ENCODE results near the gene WFDC10B. TPM values are rescaled to one million over a fixed set of nuclear protein-coding genes. Genes with fewer than 3 reads are reported as not detected.
"Not testable (repeated sequence)": the region's sequence is repeated elsewhere in the genome, so short reads cannot be mapped to it uniquely, and the experiment has no call there.

WFDC10B gene
- total RNA-seq, 2 experiments from 2014 or later = not detected

DNA sequence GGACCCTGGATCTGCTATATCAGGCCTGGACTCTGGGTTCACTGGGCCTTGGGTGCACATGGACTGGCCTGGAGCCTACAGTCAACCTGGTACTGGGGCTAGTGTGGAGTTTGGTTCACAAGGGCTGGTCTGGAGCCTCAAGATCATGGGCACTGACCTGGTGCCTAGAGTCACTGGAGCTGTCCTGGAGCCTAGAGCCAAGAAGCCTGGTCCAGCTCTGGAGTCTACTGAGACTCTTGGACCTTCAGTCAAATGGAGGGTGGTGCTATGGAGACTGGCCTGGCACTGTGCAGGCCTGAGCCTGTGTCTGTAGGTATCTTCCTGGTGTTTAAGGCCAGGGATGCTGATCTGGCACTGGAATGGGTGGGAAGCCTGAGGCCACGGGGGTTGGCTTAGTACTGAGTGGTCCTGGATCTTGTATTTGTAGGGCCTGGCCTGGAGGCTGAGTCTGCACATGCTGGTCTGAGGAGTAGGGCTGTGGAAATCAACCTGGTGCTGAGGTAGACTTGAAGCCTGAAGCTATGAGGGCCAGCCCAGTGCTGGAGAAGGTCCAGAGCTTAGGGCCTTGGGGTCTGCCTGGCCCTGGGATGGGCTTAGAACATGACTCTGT, 57.3 kb downstream of the WFDC10B start:
- peaks cover 7% of the 10 kb centered on the region for H3K27me3 Mint-ChIP-seq
- no peak overlapping the region for H3K4me3 Mint-ChIP-seq
- ChIA-PET POLR2A (no interaction called here), CTCF (interaction anchor here (1.3 kb wide), 1 partner anchor 19 kb away, joined by 8 read pairs; the partner anchor contains the start of gene WFDC10A)
- H3K9me3 Mint-ChIP-seq (ENCODE audit: low read depth) = no peaks in the 10 kb centered on the region
- DNase-seq (no peak), ATAC-seq (no peak)
- no peaks in the 10 kb centered on the region for H3K4me1 Mint-ChIP-seq
- no peaks in the 10 kb centered on the region for H3K36me3 Mint-ChIP-seq (ENCODE audit: low read depth)
- no peak overlapping the region for H3K27ac Mint-ChIP-seq
- intact Hi-C loops (cut with DNase I, micrococcal nuclease) = no loop called here

DNA sequence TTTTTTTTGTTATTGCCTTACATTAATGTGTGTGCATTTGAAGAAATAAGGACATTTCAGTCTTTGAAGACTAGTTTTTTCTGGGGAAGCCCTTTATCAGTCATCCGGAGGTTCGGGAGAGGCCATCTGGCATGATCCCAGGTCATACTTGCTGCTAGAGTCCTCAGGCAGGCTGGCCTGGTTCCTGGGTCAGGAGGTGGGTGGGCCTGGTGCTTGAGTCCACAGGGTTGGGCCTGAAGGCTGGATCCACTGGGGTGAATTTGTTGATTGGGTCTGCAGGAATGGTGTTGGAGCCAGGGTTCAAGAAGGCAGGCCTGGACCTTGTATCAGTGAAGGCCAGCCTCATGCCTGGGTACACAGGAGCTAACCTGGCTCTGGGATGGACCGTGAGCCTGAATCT, 57.9 kb downstream of the WFDC10B start:
- intact Hi-C loops (cut with DNase I, micrococcal nuclease) = no loop called here
- H3K36me3 Mint-ChIP-seq (ENCODE audit: low read depth) = no peaks in the 10 kb centered on the region
- ATAC-seq = no peak
- H3K4me3 Mint-ChIP-seq = no peak overlapping the region
- H3K27me3 Mint-ChIP-seq = peaks cover 7% of the 10 kb centered on the region
- DNase-seq = no peak
- CTCF ChIA-PET = no interaction called here
- no peaks in the 10 kb centered on the region for H3K4me1 Mint-ChIP-seq
- POLR2A ChIA-PET = no interaction called here
- H3K27ac Mint-ChIP-seq = no peak overlapping the region
- H3K9me3 Mint-ChIP-seq (ENCODE audit: low read depth) = no peaks in the 10 kb centered on the region

DNA sequence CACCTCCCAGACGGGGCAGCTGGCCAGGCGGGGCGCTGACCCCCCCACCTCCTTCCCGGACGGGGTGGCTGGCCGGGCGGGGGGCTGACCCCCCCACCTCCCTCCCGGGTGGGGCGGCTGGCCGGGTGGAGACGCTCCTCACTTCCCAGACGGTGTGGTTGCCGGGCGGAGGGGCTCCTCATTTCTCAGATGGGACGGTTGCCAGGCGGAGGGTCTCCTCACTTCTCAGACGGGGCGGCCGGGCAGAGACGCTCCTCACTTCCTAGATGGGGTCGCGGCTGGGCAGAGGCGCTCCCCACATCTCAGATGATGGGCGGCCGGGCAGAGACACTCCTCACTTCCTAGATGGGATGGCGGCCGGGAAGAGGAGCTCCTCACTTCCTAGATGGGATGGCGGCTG, 59.0 kb downstream of the WFDC10B start:
- ATAC-seq; CTCF ChIA-PET; DNase-seq; H3K36me3 Mint-ChIP-seq (ENCODE audit: low read depth); H3K9me3 Mint-ChIP-seq (ENCODE audit: low read depth); intact Hi-C loops (cut with DNase I, micrococcal nuclease); H3K27me3 Mint-ChIP-seq; H3K4me1 Mint-ChIP-seq; POLR2A ChIA-PET; H3K27ac Mint-ChIP-seq; H3K4me3 Mint-ChIP-seq: not testable (repeated sequence)

DNA sequence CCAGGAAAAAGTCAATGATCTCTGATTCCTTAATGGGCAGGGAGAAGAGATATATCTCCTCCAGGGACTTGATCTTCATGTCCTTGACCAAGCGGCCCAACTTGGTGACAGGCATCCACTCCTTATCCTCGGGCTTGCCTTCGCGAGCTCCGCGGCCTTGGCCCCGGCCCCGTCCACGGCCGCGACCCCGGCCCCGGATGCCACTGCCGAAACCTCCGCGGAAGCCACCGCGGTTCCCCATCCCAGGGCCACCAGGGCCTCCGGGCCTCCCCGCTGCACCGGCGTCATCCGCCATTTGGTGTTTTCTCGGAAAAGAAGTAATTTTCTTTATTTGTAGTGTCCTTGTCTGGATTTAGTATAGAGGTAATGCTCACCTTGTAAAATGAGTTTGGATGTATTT, 63.7 kb downstream of the WFDC10B start:
- POLR2A ChIA-PET, CTCF ChIA-PET: not testable (repeated sequence)

DNA sequence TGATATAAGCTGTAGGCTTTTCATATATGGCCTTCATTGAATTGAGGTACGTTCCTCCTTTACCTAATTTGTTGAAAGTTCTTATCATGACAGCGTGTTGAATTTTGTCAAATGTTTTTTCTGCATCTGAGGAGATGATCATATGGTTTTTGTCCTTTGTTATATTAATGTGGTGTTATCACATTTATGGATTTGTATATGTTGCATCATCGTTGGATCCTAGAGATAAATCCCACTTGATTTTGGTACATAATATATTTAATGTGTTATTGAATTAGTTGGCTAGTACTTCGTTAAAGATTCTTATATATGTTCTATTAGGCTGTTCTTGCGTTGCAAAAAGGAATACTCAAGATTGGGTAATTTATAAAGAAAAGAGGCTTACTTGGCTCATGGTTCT, 65.1 kb downstream of the WFDC10B start:
- Mint-ChIP-seq H3K27me3 (peaks cover 9% of the 10 kb centered on the region), H3K4me1 (no peaks in the 10 kb centered on the region), H3K4me3 (no peak overlapping the region), H3K36me3 (ENCODE audit: low read depth) (no peaks in the 10 kb centered on the region), H3K9me3 (ENCODE audit: low read depth) (no peaks in the 10 kb centered on the region), H3K27ac (no peak overlapping the region)
- ChIA-PET POLR2A (no interaction called here), CTCF (interaction anchor here (1.0 kb wide), 1 partner anchor 10 kb away, joined by 3 read pairs; the partner anchor contains the start of gene WFDC10A)
- no peak for DNase-seq
- intact Hi-C loops (cut with DNase I, micrococcal nuclease) = no loop called here
- no peak for ATAC-seq

More for the DNA sequence above, 63.7 kb downstream of the WFDC10B start:
- intact Hi-C loops (cut with DNase I, micrococcal nuclease); H3K27ac Mint-ChIP-seq; ATAC-seq; H3K27me3 Mint-ChIP-seq; H3K4me3 Mint-ChIP-seq; H3K4me1 Mint-ChIP-seq; H3K36me3 Mint-ChIP-seq (ENCODE audit: low read depth); DNase-seq; H3K9me3 Mint-ChIP-seq (ENCODE audit: low read depth): not testable (repeated sequence)

DNA sequence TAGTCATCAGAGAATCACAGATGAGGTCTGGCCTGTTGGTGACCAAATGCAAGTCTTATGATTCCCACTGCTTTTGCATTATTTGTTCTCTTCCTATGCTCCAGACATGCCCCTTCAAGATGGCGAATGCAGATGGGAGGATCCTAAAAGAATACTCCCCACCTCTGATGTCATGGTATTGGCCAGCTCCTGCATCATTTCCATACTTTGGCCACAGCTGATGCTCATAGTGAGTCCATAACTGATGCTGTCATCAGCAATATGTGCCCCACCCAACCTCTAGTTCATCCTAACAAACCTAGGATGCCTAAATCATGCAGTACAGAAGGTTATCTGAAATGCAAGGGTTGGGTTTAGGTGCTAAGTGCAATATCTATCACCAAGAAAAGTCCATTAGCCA, 68.3 kb downstream of the WFDC10B start:
- POLR2A ChIA-PET = no interaction called here
- no peaks in the 10 kb centered on the region for H3K36me3 Mint-ChIP-seq (ENCODE audit: low read depth)
- no peak for DNase-seq

More for the DNA sequence above, 68.3 kb downstream of the WFDC10B start:
- H3K4me3 Mint-ChIP-seq = no peak overlapping the region
- CTCF ChIA-PET = no interaction called here
- peaks cover 17% of the 10 kb centered on the region for H3K27me3 Mint-ChIP-seq
- H3K4me1 Mint-ChIP-seq = no peaks in the 10 kb centered on the region
- intact Hi-C loops (cut with DNase I, micrococcal nuclease) = no loop called here
- ATAC-seq = no peak
- no peak overlapping the region for H3K27ac Mint-ChIP-seq
- H3K9me3 Mint-ChIP-seq (ENCODE audit: low read depth) = no peaks in the 10 kb centered on the region

Small RNA genes lying within 50 kb of the gene (microRNA-seq; reads per million reads assigned to microRNA genes)
- not detected for gene MIR3617 (ENCODE audit: borderline replicate concordance)

Other genes with a start within 250 kb of the WFDC10B start
- under 1 TPM; 0.56 to 0.66 TPM for gene WFDC2, start 235.3 kb downstream of the WFDC10B start, total RNA-seq
- gene SPINT3, start 189.4 kb downstream of the WFDC10B start, total RNA-seq = not detected
- not detected for gene WFDC6, start 165.5 kb downstream of the WFDC10B start, total RNA-seq
- not detected for gene EPPIN, start 157.6 kb downstream of the WFDC10B start, total RNA-seq
- gene WFDC8, start 125.7 kb downstream of the WFDC10B start, total RNA-seq = not detected
- gene WFDC10A, start 75.3 kb downstream of the WFDC10B start, total RNA-seq = not detected
- gene WFDC9, start 73.7 kb downstream of the WFDC10B start, total RNA-seq = not detected
- not detected for gene WFDC11, start 34.8 kb downstream of the WFDC10B start, total RNA-seq
- not detected for gene WFDC13, start 3.0 kb downstream of the WFDC10B start, total RNA-seq
- gene SPINT4, start 17.3 kb upstream of the WFDC10B start, total RNA-seq = not detected
- gene WFDC3, start 86.9 kb upstream of the WFDC10B start, total RNA-seq = not detected
- gene DNTTIP1, start 86.9 kb upstream of the WFDC10B start, total RNA-seq = 10 to 100 TPM; 25.0 to 25.2 TPM
- gene UBE2C, start 107.6 kb upstream of the WFDC10B start, total RNA-seq = 100 to 1,000 TPM; 175 to 230 TPM
- not detected for gene TNNC2, start 122.3 kb upstream of the WFDC10B start, total RNA-seq
- gene SNX21, start 128.8 kb upstream of the WFDC10B start, total RNA-seq = 1 to 10 TPM; 1.2 to 1.4 TPM
- gene ACOT8, start 152.4 kb upstream of the WFDC10B start, total RNA-seq = 10 to 100 TPM; 21.9 to 22.6 TPM
- 1 to 10 TPM; 4.2 to 4.8 TPM for gene ZSWIM3, start 152.6 kb upstream of the WFDC10B start, total RNA-seq
- 10 to 100 TPM in 1 of 2 experiments, 1 to 10 TPM in 1; 9.4 to 10.7 TPM for gene ZSWIM1, start 176.2 kb upstream of the WFDC10B start, total RNA-seq
- gene SPATA25, start 182.6 kb upstream of the WFDC10B start, total RNA-seq = 1 to 10 TPM in 1 of 2 experiments, under 1 TPM in 1; 0.66 to 1.0 TPM
- gene NEURL2, start 186.2 kb upstream of the WFDC10B start, total RNA-seq = 1 to 10 TPM; 1.2 to 1.9 TPM
- 10 to 100 TPM; 36.4 to 45.6 TPM for gene CTSA, start 186.3 kb upstream of the WFDC10B start, total RNA-seq
- gene PLTP, start 207.1 kb upstream of the WFDC10B start, total RNA-seq = 1 to 10 TPM; 5.6 to 7.0 TPM
- gene PCIF1, start 229.7 kb upstream of the WFDC10B start, total RNA-seq = 10 to 100 TPM; 24.0 to 27.4 TPM

Measured in activated CD4-positive, alpha-beta T cell treated with anti-CD3 and anti-CD28 coated beads for 36 hours (primary cell).